Muscle of leg (tissue), 11 donors: Measurements from ENCODE around the gene TULP4. TPM values are rescaled to one million over a fixed set of nuclear protein-coding genes. Genes with fewer than 3 reads are reported as not detected.
"Not testable (repeated sequence)": the region's sequence is repeated elsewhere in the genome, so short reads cannot be mapped to it uniquely, and the experiment has no call there.

Experiments used
- DNase-seq: peaks from one replicate; pipeline ENCODE4 v3.0.0; 2013
- H3K27ac ChIP-seq: one replicate; pipeline ENCODE4 v1.5.1; 2013; ENCODE audit warnings: mild to moderate bottlenecking, low read length, control low read depth
- H3K27me3 ChIP-seq: one replicate; pipeline ENCODE4 v1.6.1; 2013; ENCODE audit warnings: low read length; ENCODE audit not compliant: control insufficient read depth, insufficient read depth
- H3K36me3 ChIP-seq: one replicate; pipeline ENCODE4 v1.6.1; 2013; ENCODE audit warnings: low read length; ENCODE audit not compliant: control insufficient read depth, insufficient read depth
- H3K4me1 ChIP-seq: one replicate; pipeline ENCODE4 v1.6.1; 2013; ENCODE audit warnings: low read length; ENCODE audit not compliant: control insufficient read depth, insufficient read depth
- H3K4me3 ChIP-seq: one replicate; pipeline ENCODE4 v1.5.1; 2013; ENCODE audit warnings: low read length, control low read depth
- H3K9me3 ChIP-seq: replicated peaks from 2 replicates; pipeline ENCODE4 v1.6.1; 2013; ENCODE audit warnings: low read depth, low read length; ENCODE audit not compliant: control insufficient read depth
- WGBS: methylation state at CpG from one replicate; pipeline ENCODE4 v1.1.5; 2013; ENCODE audit warnings: missing lambda C conversion rate; ENCODE audit not compliant: insufficient coverage; 5-methylcytosine and 5-hydroxymethylcytosine counted together
- polyA plus RNA-seq, 8 donors: library from polyadenylated mRNA; unstranded; fragments of 120-200 nt; gene quantifications; one replicate each; pipeline versions ENCODE4 v1.2.1 to v1.2.3, GENCODE V29; 2013; ENCODE audit warnings: inconsistent platforms in 1 of 8, low replicate concordance in 1 of 8; ENCODE audit not compliant: insufficient read length in 8 of 8, insufficient read depth in 1 of 8
- total RNA-seq: library from RNA; stranded (reverse); fragments of 120-200 nt; gene quantifications from one replicate; pipeline ENCODE4 v1.2.4, GENCODE V29; 2013

TULP4 gene
- total and polyA plus RNA-seq, 9 donors = 11.2 to 176 (median 17.8) TPM

- H3K27me3 ChIP-seq = no peaks in the 10 kb centered on the region
- peaks cover 12% of the 10 kb centered on the region for H3K9me3 ChIP-seq
- peaks cover 6% of the 10 kb centered on the region for H3K36me3 ChIP-seq
- no peak overlapping the region for H3K4me3 ChIP-seq
- no peaks in the 10 kb centered on the region for H3K4me1 ChIP-seq
- WGBS = 69% methylated on average over 2 of the region's 3 CpGs
- DNase-seq = no peak
- no peak overlapping the region for H3K27ac ChIP-seq
These were observed 20.2 kb upstream of the TULP4 start for GRCh38 chr6:158292016-158292415.

GRCh38 chr6:158293122-158293521 is 19.1 kb upstream of the TULP4 start:
- no peak overlapping the region for H3K4me3 ChIP-seq
- peaks cover 22% of the 10 kb centered on the region for H3K9me3 ChIP-seq
- H3K27ac ChIP-seq = no peak overlapping the region
- WGBS = no CpG with 5 or more reads among the region's 1 CpG
- no peaks in the 10 kb centered on the region for H3K27me3 ChIP-seq
- H3K36me3 ChIP-seq = peaks cover 6% of the 10 kb centered on the region
- no peaks in the 10 kb centered on the region for H3K4me1 ChIP-seq
- no peak for DNase-seq

- H3K36me3 ChIP-seq, H3K27me3 ChIP-seq, H3K4me1 ChIP-seq, H3K27ac ChIP-seq, DNase-seq, H3K4me3 ChIP-seq: not testable (repeated sequence)
- H3K9me3 ChIP-seq = peaks cover 25% of the 10 kb centered on the region
- WGBS = 100% methylated on average over 3 of the region's 11 CpGs
These were observed 16.1 kb upstream of the TULP4 start for GRCh38 chr6:158295976-158296853.

- not testable (repeated sequence) for DNase-seq, H3K27ac ChIP-seq, H3K27me3 ChIP-seq, H3K4me3 ChIP-seq, H3K36me3 ChIP-seq, H3K4me1 ChIP-seq
- H3K9me3 ChIP-seq = peaks cover 25% of the 10 kb centered on the region
- 89% methylated on average over 3 of the region's 7 CpGs for WGBS
These were observed 15.4 kb upstream of the TULP4 start for GRCh38 chr6:158296854-158297324.

- not testable (repeated sequence) for H3K27ac ChIP-seq, H3K4me1 ChIP-seq, H3K27me3 ChIP-seq, H3K4me3 ChIP-seq, DNase-seq, H3K36me3 ChIP-seq
- peaks cover 25% of the 10 kb centered on the region for H3K9me3 ChIP-seq
- 100% methylated on average over 2 of the region's 10 CpGs for WGBS
These were observed 14.6 kb upstream of the TULP4 start for GRCh38 chr6:158297657-158298056.

- DNase-seq, H3K27ac ChIP-seq, H3K27me3 ChIP-seq, H3K36me3 ChIP-seq, H3K4me3 ChIP-seq, H3K4me1 ChIP-seq: not testable (repeated sequence)
- WGBS = no CpG with 5 or more reads among the region's 10 CpGs
- H3K9me3 ChIP-seq = peaks cover 24% of the 10 kb centered on the region
These were observed 11.7 kb upstream of the TULP4 start for GRCh38 chr6:158300306-158301143.

- peaks cover 17% of the 10 kb centered on the region for H3K9me3 ChIP-seq
- DNase-seq, H3K27ac ChIP-seq, H3K4me3 ChIP-seq, H3K4me1 ChIP-seq, H3K36me3 ChIP-seq, H3K27me3 ChIP-seq: not testable (repeated sequence)
- 80% methylated on average over 1 of the region's 4 CpGs for WGBS
These were observed 10.7 kb upstream of the TULP4 start for GRCh38 chr6:158301561-158301960.

DNA sequence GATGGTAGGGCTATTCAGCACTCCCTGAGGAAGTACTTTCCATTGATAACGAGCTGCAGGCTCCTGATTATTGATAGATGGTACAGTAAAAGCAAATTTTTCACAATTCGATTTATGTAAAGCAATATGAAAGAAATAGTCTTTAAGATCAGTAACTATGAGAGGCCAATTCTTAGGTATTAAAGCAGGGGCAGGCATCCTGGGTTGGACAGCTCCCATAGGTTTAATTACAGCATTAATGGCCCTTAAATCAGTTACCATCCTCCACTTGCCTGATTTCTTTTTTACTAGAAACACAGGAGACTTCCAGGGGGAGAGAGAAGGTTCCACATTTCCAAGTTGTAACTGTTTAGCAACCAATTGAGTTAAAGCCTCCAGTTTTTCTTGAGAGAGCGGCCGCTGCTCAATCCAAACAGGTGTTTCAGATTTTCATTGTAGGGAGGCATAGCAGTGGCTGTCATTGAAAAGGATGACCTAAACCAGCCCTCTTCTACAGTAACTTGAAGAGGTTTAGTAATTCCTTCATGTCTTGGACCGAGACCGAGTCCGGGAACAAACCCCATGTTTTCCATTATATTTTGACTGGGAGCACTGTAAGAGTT is 10.0 kb upstream of the TULP4 start:
- not testable (repeated sequence) for H3K4me3 ChIP-seq, H3K27ac ChIP-seq, H3K4me1 ChIP-seq, H3K9me3 ChIP-seq, H3K27me3 ChIP-seq, DNase-seq, H3K36me3 ChIP-seq
- no CpG with 5 or more reads among the region's 7 CpGs for WGBS

- Histone ChIP-seq H3K36me3 (peaks cover 3% of the 10 kb centered on the region), H3K4me3 (no peak overlapping the region), H3K27me3 (no peaks in the 10 kb centered on the region), H3K4me1 (no peaks in the 10 kb centered on the region), H3K9me3 (peaks cover 3% of the 10 kb centered on the region), H3K27ac (no peak overlapping the region)
- no peak for DNase-seq
- 47% methylated on average over 5 of the region's 7 CpGs for WGBS
These were observed 9.0 kb upstream of the TULP4 start for GRCh38 chr6:158303210-158303731.

- H3K27ac ChIP-seq = no peak overlapping the region
- no peak for DNase-seq
- no peaks in the 10 kb centered on the region for H3K4me1 ChIP-seq
- H3K36me3 ChIP-seq = peaks cover 3% of the 10 kb centered on the region
- H3K4me3 ChIP-seq = no peak overlapping the region
- no peaks in the 10 kb centered on the region for H3K27me3 ChIP-seq
- H3K9me3 ChIP-seq = no peaks in the 10 kb centered on the region
These were observed 8.0 kb upstream of the TULP4 start for GRCh38 chr6:158304254-158304653.
